Panc1 (cell line): Measurements from ENCODE around the gene IFITM2. TPM values are rescaled to one million over a fixed set of nuclear protein-coding genes. Genes with fewer than 3 reads are reported as not detected.

ENCODE experiments used
- ATAC-seq: fragments of 200-7000 bp; cut with Tn5 transposase; 2 replicates; pipeline ENCODE4 v1.9.1; 2020; ENCODE audit warnings: mild to moderate bottlenecking, moderate library complexity
- BruUV-seq: library from RNA; stranded (reverse); fragments of 400-500 nt; replicated peaks from 2 replicates; lab custom pipeline; 2021; lab: Mats Ljungman, UMichigan
- CTCF ChIA-PET: fragments of 300-600 bp; sonication (Branson Sonifier 250); formaldehyde crosslinking; loops from one replicate; lab custom pipeline; 2022; ENCODE audit warnings: antibody characterized with exemption; lab: Charles Lee
- POLR2A ChIA-PET: fragments of 300-600 bp; sonication (Branson Sonifier 250); formaldehyde crosslinking; loops from one replicate; lab custom pipeline; 2022; ENCODE audit warnings: antibody characterized with exemption; lab: Charles Lee
- DNase-seq: peaks from one replicate; pipeline ENCODE4 v3.0.0-alpha.2; 2010; ENCODE audit warnings: low read depth, low spot score
- H3K27ac ChIP-seq: 2 replicates; pipeline ENCODE4 v1.5.1; 2011; ENCODE audit warnings: mild to moderate bottlenecking, low read length, inconsistent platforms
- H3K27me3 ChIP-seq: fragments of 200-500 bp; sonication (Bioruptor generic); 2 replicates; pipeline ENCODE4 v1.6.0; 2014; ENCODE audit warnings: low read length, inconsistent platforms; ENCODE audit not compliant: control insufficient read depth, insufficient read depth
- H3K36me3 ChIP-seq: fragments of 200-500 bp; sonication (Bioruptor generic); 2 replicates; pipeline ENCODE4 v1.5.1; 2014; ENCODE audit warnings: inconsistent platforms, mild to moderate bottlenecking, low read length, moderate library complexity; ENCODE audit not compliant: control insufficient read depth, insufficient read depth
- H3K4me1 ChIP-seq: 2 replicates; pipeline ENCODE4 v1.5.1; 2011; ENCODE audit warnings: inconsistent platforms, mild to moderate bottlenecking, low read length, moderate library complexity; ENCODE audit not compliant: control insufficient read depth, insufficient read depth
- H3K4me3 ChIP-seq, 2 experiments: 2 replicates each; pipeline ENCODE4 v1.5.1; 2011 to 2012; ENCODE audit warnings: low read depth in 2 of 2, low read length in 2 of 2, mild to moderate bottlenecking in 2 of 2, inconsistent platforms in 1 of 2, moderate library complexity in 1 of 2
- H3K9me3 ChIP-seq: fragments of 200-500 bp; sonication (Bioruptor generic); 2 replicates; pipeline ENCODE4 v1.5.1; 2014; ENCODE audit warnings: low read depth, mild to moderate bottlenecking, inconsistent platforms, low read length, moderate library complexity; ENCODE audit not compliant: control insufficient read depth, insufficient read depth
- POLR2AphosphoS5 ChIP-seq: IDR thresholded peaks from 2 replicates; pipeline ENCODE4 v1.6.1; 2012; ENCODE audit warnings: mild to moderate bottlenecking, low read depth, low read length, moderate library complexity
- REST ChIP-seq, 2 experiments: IDR thresholded peaks; 2 replicates each; pipeline ENCODE4 v1.6.1; 2011 to 2012; ENCODE audit warnings: low read depth in 2 of 2, control low read depth in 1 of 2, low read length in 1 of 2, mild to moderate bottlenecking in 1 of 2, moderate library complexity in 1 of 2; ENCODE audit not compliant: insufficient read depth in 1 of 2
- SIN3A ChIP-seq: IDR thresholded peaks from 2 replicates; pipeline ENCODE4 v1.6.1; 2012; ENCODE audit warnings: low read depth, mild to moderate bottlenecking, low read length, moderate library complexity, borderline replicate concordance; ENCODE audit not compliant: insufficient read depth
- TCF7L2 ChIP-seq: IDR thresholded peaks from 2 replicates; pipeline ENCODE4 v1.6.1; 2011; ENCODE audit warnings: mild to moderate bottlenecking, low read depth, low read length, inconsistent platforms
- in situ Hi-C: cut with HindIII; loops from 2 replicates; pipeline ENCODE4 v1.10.0; 2016; ENCODE audit warnings: low sequenced_read_pairs, low pct_unique_long_range_greater_than_20kb
- intact Hi-C: fragments of 100-400 bp; cut with micrococcal nuclease; formaldehyde crosslinking; loops from one replicate; pipeline ENCODE4 v1.10.0; 2022; ENCODE audit not compliant: unreplicated experiment
- total RNA-seq: library from RNA; stranded (reverse); gene quantifications from one replicate; pipeline ENCODE4 v1.2.1, GENCODE V29; 2021; ENCODE audit not compliant: unreplicated experiment
- TF ChIP-seq, protein P1 (sequence below): fragments of 450-650 bp; IDR thresholded peaks from 2 replicates; pipeline ENCODE4 v1.5.1; 2017; ENCODE audit warnings: mild to moderate bottlenecking

The IFITM2 gene
- total RNA-seq, 1 experiment from 2014 or later: 183 TPM

DNA sequence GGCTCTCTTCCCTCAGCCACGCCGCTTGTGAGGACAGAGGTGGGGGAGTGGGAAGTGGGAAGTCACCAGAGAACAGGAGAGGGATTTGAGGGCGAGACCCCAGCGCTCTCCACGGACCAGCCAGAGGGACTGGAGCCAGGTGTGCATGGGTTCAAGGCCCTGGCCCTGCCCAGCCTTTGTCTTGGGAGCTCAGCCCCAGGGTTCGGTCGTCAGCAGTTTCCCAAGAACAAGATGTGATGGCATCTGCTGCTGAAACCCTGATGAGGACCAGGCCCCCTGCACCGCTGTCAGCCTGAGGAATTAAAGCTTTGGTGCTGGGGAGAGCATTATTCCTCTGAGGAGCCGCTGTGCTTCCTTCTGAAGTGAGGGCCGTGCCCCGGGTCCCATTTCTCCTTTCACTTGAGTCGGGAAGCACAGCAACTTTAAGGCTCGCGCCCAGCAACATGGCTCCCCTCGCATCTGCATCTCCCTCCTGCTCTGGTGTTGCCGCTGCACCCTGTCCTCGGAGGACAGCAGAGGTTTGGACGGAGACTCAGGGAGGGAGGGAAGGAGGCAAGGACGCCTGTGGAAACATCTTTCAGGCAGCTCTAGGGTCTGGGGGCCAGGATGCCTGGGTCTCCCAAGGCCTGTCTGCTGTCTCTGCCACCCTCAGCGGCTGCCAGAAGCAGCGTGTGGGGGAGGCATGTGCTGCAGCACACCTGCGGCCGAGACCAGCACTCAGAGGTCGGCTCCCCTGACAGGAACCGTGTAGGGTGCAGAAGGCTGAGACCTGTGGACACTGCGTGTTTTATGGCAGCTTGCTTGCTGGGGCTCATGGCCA lies 12.1 kb upstream of the IFITM2 start:
- Histone ChIP-seq H3K27ac (no peak overlapping the region), H3K4me1 (peaks cover 40% of the 10 kb centered on the region), H3K27me3 (no peaks in the 10 kb centered on the region), H3K36me3 (no peaks in the 10 kb centered on the region), H3K4me3 (no peak overlapping the region), H3K9me3 (no peaks in the 10 kb centered on the region)
- POLR2A ChIA-PET: no interaction called here
- ATAC-seq: no peak
- TSS peak; percentile 57 for BruUV-seq
- TF ChIP-seq POLR2AphosphoS5: no peak
- DNase-seq: no peak
- in situ Hi-C loops (no loop called here), intact Hi-C loops (no loop called here)
- CTCF ChIA-PET: no interaction called here

GRCh38 chr11:296171-297050 lies 11.2 kb upstream of the IFITM2 start:
- intact Hi-C loops: no loop called here
- Histone ChIP-seq H3K4me3 (no peak overlapping the region), H3K27me3 (no peaks in the 10 kb centered on the region), H3K4me1 (peaks cover 42% of the 10 kb centered on the region), H3K36me3 (no peaks in the 10 kb centered on the region), H3K9me3 (no peaks in the 10 kb centered on the region), H3K27ac (no peak overlapping the region; the same call in 1 of the 2 replicates)
- ATAC-seq: no peak
- TF ChIP-seq, protein P1, sequence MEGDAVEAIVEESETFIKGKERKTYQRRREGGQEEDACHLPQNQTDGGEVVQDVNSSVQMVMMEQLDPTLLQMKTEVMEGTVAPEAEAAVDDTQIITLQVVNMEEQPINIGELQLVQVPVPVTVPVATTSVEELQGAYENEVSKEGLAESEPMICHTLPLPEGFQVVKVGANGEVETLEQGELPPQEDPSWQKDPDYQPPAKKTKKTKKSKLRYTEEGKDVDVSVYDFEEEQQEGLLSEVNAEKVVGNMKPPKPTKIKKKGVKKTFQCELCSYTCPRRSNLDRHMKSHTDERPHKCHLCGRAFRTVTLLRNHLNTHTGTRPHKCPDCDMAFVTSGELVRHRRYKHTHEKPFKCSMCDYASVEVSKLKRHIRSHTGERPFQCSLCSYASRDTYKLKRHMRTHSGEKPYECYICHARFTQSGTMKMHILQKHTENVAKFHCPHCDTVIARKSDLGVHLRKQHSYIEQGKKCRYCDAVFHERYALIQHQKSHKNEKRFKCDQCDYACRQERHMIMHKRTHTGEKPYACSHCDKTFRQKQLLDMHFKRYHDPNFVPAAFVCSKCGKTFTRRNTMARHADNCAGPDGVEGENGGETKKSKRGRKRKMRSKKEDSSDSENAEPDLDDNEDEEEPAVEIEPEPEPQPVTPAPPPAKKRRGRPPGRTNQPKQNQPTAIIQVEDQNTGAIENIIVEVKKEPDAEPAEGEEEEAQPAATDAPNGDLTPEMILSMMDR: no peak
- no peak; the same call in 1 of the 2 replicates for TF ChIP-seq POLR2AphosphoS5
- TF ChIP-seq TCF7L2: no peak
- no peak for TF ChIP-seq REST (IDR thresholded peaks at IDR 0.05; ENCODE audit: insufficient read depth in 1 of 2, low read depth in 2 of 2, low read length in 1 of 2)
- TF ChIP-seq SIN3A: no peak
- no peak for DNase-seq
- ChIA-PET POLR2A (no interaction called here), CTCF (no interaction called here)
- in situ Hi-C loops: no loop called here
- BruUV-seq: no TSS peak
